ENCODE measurements around the gene RUBCN. TPM values are rescaled to one million over a fixed set of nuclear protein-coding genes. Genes with fewer than 3 reads are reported as not detected.

RUBCN gene
- total RNA-seq, 4 donors from 2014 or later = 26.9 to 44.3 (median 35.0) TPM

GRCh38 chr3:197687570-197687969, 49.1 kb downstream of the RUBCN start:
- Histone ChIP-seq H3K36me3 (peaks cover 0 to 100% (median 27%) of the 10 kb centered on the region in 3 donors), H3K4me3 (no peak overlapping the region), H3K9me3 (no peaks in the 10 kb centered on the region), H3K27ac (no peak overlapping the region), H3K27me3 (no peaks in the 10 kb centered on the region), H3K4me1 (no peaks in the 10 kb centered on the region)
- no peak for DNase-seq
- intact Hi-C loops (cut with DNase I) = no loop called here
- no peak for TF ChIP-seq POLR2A (IDR thresholded peaks at IDR 0.05)
- TF ChIP-seq CTCF (IDR thresholded peaks at IDR 0.05) = no peak
- WGBS, 2 donors = 86 to 100% methylated on average over 2 to 6 of the region's 6 CpGs

- intact Hi-C loops (cut with DNase I) = no loop called here
- H3K4me1 ChIP-seq = no peaks in the 10 kb centered on the region
- H3K9me3 ChIP-seq = no peaks in the 10 kb centered on the region
- H3K27me3 ChIP-seq = no peaks in the 10 kb centered on the region
- H3K27ac ChIP-seq = no peak overlapping the region
- no peak for TF ChIP-seq CTCF (IDR thresholded peaks at IDR 0.05)
- TF ChIP-seq POLR2A (IDR thresholded peaks at IDR 0.05) = no peak
- DNase-seq = no peak
- H3K4me3 ChIP-seq = no peak overlapping the region
- H3K36me3 ChIP-seq = peaks cover 3 to 100% (median 30%) of the 10 kb centered on the region in 3 donors
- 63 to 70% methylated on average over 4 of the region's 4 CpGs for WGBS, 2 donors
Measured at GRCh38 chr3:197686899-197687298, 49.8 kb downstream of the RUBCN start.

- Histone ChIP-seq H3K4me1 (no peaks in the 10 kb centered on the region), H3K9me3 (no peaks in the 10 kb centered on the region), H3K27me3 (no peaks in the 10 kb centered on the region), H3K4me3 (no peak overlapping the region), H3K27ac (no peak overlapping the region), H3K36me3 (peaks cover 13 to 100% (median 40%) of the 10 kb centered on the region in 3 donors)
- no peak for TF ChIP-seq POLR2A (IDR thresholded peaks at IDR 0.05)
- TF ChIP-seq CTCF (IDR thresholded peaks at IDR 0.05) = no peak
- 87 to 88% methylated on average over 3 of the region's 3 CpGs for WGBS, 2 donors
- no peak for DNase-seq
- intact Hi-C loops (cut with DNase I) = no loop called here
Measured at GRCh38 chr3:197685546-197685945, 51.2 kb downstream of the RUBCN start.

GRCh38 chr3:197683191-197683590, 53.5 kb downstream of the RUBCN start:
- TF ChIP-seq CTCF (IDR thresholded peaks at IDR 0.05) (no peak), POLR2A (IDR thresholded peaks at IDR 0.05) (no peak)
- Histone ChIP-seq H3K27me3 (no peaks in the 10 kb centered on the region), H3K4me3 (no peak overlapping the region), H3K4me1 (no peaks in the 10 kb centered on the region), H3K27ac (no peak overlapping the region), H3K9me3 (no peaks in the 10 kb centered on the region), H3K36me3 (peaks cover 13 to 99% (median 43%) of the 10 kb centered on the region in 3 donors)
- no peak for DNase-seq
- intact Hi-C loops (cut with DNase I) = no loop called here
- 86 to 90% methylated on average over 12 to 13 of the region's 13 CpGs for WGBS, 2 donors

GRCh38 chr3:197682713-197683112, 54.0 kb downstream of the RUBCN start:
- Histone ChIP-seq H3K9me3 (no peaks in the 10 kb centered on the region), H3K27ac (no peak overlapping the region), H3K36me3 (peaks cover 13 to 99% (median 39%) of the 10 kb centered on the region in 3 donors), H3K4me3 (no peak overlapping the region), H3K4me1 (no peaks in the 10 kb centered on the region), H3K27me3 (no peaks in the 10 kb centered on the region)
- TF ChIP-seq CTCF (IDR thresholded peaks at IDR 0.05) = no peak
- no peak for TF ChIP-seq POLR2A (IDR thresholded peaks at IDR 0.05)
- intact Hi-C loops (cut with DNase I) = no loop called here
- 93 to 95% methylated on average over 13 to 15 of the region's 15 CpGs for WGBS, 2 donors
- DNase-seq = no peak

Data from esophagus squamous epithelium (tissue), 5 donors.